ENCODE results near the gene MRPL17.

Gene MRPL17

GRCh38 chr11:6632116-6633073 is 50.7 kb downstream of the MRPL17 start:
- peaks cover 58% of the 10 kb centered on the region for H3K36me3 Mint-ChIP-seq (ENCODE audit: low read depth)
- DNase-seq, result no peak
- no peaks in the 10 kb centered on the region for H3K9me3 Mint-ChIP-seq
- TF ChIP-seq CTCF (IDR thresholded peaks at IDR 0.05), result no peak
- H3K4me3 Mint-ChIP-seq, result no peak overlapping the region
- H3K27me3 Mint-ChIP-seq (ENCODE audit: low read depth, poor library complexity), result peaks cover 35% of the 10 kb centered on the region
- no peak overlapping the region for H3K27ac Mint-ChIP-seq
- H3K4me1 Mint-ChIP-seq, result peaks cover 5% of the 10 kb centered on the region

GRCh38 chr11:6631361-6631890 is 51.7 kb downstream of the MRPL17 start:
- Mint-ChIP-seq H3K27me3 (ENCODE audit: low read depth, poor library complexity) (peaks cover 35% of the 10 kb centered on the region), H3K4me3 (no peak overlapping the region), H3K36me3 (ENCODE audit: low read depth) (peaks cover 65% of the 10 kb centered on the region), H3K4me1 (peaks cover 5% of the 10 kb centered on the region), H3K27ac (no peak overlapping the region), H3K9me3 (no peaks in the 10 kb centered on the region)
- no peak for TF ChIP-seq CTCF (IDR thresholded peaks at IDR 0.05)
- no peak for DNase-seq

- no peak overlapping the region for H3K27ac Mint-ChIP-seq
- TF ChIP-seq CTCF (IDR thresholded peaks at IDR 0.05), result no peak
- no peaks in the 10 kb centered on the region for H3K9me3 Mint-ChIP-seq
- H3K27me3 Mint-ChIP-seq (ENCODE audit: low read depth, poor library complexity), result peaks cover 35% of the 10 kb centered on the region
- peak overlapping the region; percentile 23 for H3K4me3 Mint-ChIP-seq
- peaks cover 5% of the 10 kb centered on the region for H3K4me1 Mint-ChIP-seq
- peaks cover 68% of the 10 kb centered on the region for H3K36me3 Mint-ChIP-seq (ENCODE audit: low read depth)
- no peak for DNase-seq
These were observed 52.4 kb downstream of the MRPL17 start for GRCh38 chr11:6630632-6631291.

Measured in nephron progenitor cell (in vitro differentiated cells).